ENCODE results near the gene SLC1A3.
"Not testable (repeated sequence)": the region's sequence is repeated elsewhere in the genome, so short reads cannot be mapped to it uniquely, and the experiment has no call there.

Gene SLC1A3

DNA sequence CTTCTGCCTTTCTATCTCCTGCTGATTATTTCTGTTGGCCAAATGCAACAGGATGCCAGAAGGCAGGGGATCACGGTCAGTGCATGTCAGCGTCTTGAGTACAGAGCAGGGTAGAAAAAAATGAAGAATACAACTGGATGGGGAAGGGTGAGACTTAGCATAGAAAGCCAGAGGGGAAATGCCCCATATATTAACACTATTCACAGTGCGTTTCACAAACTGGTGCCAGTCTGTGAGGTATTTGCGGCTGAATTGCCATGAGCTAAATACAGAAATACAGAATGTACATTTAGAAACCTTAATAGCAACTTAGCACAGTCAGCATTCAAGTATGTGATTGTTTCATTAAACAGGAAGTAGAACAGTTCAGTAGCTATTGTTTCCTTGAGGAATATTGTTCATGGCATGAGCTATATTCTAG lies 31.0 kb upstream of the SLC1A3 start:
- H3K27ac ChIP-seq: no peak overlapping the region
- TF ChIP-seq, protein P1, sequence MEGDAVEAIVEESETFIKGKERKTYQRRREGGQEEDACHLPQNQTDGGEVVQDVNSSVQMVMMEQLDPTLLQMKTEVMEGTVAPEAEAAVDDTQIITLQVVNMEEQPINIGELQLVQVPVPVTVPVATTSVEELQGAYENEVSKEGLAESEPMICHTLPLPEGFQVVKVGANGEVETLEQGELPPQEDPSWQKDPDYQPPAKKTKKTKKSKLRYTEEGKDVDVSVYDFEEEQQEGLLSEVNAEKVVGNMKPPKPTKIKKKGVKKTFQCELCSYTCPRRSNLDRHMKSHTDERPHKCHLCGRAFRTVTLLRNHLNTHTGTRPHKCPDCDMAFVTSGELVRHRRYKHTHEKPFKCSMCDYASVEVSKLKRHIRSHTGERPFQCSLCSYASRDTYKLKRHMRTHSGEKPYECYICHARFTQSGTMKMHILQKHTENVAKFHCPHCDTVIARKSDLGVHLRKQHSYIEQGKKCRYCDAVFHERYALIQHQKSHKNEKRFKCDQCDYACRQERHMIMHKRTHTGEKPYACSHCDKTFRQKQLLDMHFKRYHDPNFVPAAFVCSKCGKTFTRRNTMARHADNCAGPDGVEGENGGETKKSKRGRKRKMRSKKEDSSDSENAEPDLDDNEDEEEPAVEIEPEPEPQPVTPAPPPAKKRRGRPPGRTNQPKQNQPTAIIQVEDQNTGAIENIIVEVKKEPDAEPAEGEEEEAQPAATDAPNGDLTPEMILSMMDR (conservative IDR thresholded peaks at IDR 0.05): no peak
- no peak for TF ChIP-seq ZFX (IDR thresholded peaks at IDR 0.05)

DNA sequence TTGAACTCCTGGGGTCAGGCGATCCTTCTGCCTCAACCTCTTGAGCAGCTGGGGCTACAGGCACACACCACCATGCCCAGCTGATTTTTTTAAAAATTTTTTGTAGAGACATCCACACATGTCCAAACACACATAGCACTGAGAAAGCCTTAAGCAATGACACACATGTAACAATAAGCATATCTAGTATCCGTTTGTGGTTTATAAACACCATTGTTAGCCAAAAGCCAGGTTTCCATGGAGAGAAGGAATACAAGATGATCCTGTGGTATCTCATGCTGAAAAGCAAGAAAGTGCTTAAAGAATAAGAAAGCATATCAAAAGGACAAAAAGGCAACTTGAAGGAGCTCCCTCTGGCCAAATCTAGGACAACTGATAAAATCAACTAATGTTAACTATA lies 29.7 kb upstream of the SLC1A3 start:
- H3K27ac ChIP-seq: no peak overlapping the region
- TF ChIP-seq, protein P1 (conservative IDR thresholded peaks at IDR 0.05): no peak
- TF ChIP-seq ZFX (IDR thresholded peaks at IDR 0.05): no peak

DNA sequence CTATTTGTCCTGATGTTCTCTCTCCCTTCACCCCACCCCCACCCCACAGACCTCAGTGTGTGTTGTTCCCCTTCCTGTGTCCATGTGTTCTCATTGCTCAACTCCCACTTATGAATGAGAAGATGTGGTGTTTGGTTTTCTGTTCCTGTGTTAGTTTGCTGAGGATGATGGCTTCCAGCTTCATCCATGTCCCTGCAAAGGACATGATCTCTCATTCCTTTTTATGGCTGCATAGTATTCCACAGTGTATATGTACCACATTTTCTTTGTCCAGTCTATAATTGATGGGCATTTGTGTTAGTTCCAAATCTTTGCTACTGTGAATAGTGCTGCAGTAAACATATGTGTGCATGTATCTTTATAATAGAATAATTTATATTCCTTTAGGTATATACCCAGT lies 26.5 kb upstream of the SLC1A3 start:
- not testable (repeated sequence) for H3K27ac ChIP-seq

DNA sequence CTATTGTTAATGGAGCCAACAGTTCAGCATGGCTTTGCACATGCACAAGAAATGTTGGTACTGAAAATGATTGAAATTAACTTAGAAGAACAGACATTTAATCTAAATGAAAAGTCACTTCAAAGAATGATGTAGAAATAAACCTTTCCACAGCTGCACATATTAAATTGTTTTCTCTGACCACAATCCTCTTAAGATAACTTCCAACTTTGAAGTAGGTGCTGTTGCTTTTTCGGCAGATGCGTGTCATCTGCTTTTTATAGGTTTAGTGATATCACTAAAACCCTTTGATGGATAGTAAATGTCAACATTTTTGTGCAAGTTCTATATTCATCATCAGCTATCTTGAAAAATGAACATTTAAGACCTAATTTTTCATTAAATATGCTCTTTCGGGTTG lies 25.3 kb upstream of the SLC1A3 start:
- no peak overlapping the region for H3K27ac ChIP-seq
- TF ChIP-seq, protein P1 (conservative IDR thresholded peaks at IDR 0.05): no peak
- TF ChIP-seq ZFX (IDR thresholded peaks at IDR 0.05): no peak

DNA sequence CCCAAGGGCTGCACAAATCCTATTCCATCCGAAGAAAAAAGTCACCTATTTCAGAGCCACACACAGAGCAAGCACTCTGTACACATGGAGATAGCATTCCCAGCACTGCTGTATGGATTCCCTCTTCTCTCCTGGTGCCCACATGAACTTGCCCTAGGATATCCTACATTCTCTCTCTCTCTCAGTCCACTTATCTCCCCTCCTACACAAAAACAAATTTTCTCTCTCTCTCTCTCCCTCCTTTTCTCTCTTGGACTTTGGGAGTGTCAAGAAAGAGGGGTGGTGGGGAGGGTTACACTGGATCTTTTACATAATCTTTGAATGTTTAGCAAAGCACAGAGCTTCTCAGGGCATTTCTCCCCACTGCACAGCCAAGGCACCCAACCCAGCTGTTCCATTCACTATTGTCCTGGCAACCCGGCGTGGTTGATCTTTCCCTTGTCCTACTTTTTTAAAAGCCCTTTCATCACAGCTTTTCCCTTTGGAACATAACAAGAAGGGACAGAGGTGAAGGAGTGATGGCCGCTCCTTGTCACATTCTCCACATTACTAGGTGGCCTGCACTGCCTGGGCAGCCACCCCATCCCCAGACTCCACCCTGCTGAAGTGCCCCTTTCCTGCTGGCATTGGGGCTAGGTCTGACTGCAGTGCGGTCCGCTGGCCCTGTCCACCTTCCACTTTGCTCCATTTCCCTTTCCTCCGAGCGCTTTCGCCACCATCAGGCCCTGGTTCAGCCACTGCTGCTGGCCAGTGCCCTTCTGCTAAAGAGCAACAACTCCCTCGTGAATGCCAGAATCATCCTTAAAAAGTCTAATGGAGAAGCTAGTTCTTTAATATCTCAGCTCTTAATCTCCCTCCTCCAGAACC lies 22.2 kb upstream of the SLC1A3 start:
- TF ChIP-seq ZFX (IDR thresholded peaks at IDR 0.05): no peak
- TF ChIP-seq, protein P1 (conservative IDR thresholded peaks at IDR 0.05): no peak
- no peak overlapping the region for H3K27ac ChIP-seq

DNA sequence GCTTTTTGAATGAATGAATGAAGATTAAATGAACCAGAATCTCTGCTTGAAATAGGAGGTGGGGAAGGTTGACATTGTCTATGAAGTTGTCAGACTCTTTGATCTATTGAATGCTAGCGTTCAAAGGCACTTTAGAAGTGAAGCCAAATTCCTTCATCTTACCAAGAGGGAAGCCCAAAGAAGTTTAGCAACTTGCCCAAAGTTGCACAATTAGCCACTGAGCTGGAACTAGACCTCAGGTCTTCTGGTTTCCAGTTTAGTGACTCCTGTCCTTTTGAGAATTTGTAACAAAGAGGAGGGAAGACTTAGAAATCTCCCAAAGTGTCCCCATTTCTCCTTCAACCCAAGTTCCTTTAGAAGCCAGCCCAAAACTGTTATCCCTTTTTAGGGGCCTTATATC lies 20.7 kb upstream of the SLC1A3 start:
- TF ChIP-seq, protein P1 (conservative IDR thresholded peaks at IDR 0.05): no peak
- TF ChIP-seq ZFX (IDR thresholded peaks at IDR 0.05): no peak
- no peak overlapping the region for H3K27ac ChIP-seq

DNA sequence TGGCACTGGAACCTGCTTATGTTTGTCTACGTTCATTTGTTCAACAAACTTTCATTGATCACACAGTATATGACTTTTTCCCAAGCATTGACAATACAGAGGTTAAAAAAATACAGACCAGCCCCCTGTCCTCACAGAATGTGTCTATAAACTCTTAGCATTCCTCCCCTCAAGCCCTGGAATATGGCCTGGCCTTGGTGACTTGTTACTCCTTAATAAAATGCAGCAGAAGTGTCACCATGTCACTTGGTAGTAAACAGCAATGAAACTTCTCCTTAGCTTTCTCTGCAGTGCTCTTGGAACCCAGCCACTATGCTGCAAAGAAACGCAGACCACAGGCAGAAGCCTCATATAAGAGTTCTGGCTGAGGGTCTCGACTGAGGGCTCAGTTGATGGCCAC lies 19.1 kb upstream of the SLC1A3 start:
- TF ChIP-seq ZFX (IDR thresholded peaks at IDR 0.05): no peak
- TF ChIP-seq, protein P1 (conservative IDR thresholded peaks at IDR 0.05): no peak
- no peak overlapping the region for H3K27ac ChIP-seq

DNA sequence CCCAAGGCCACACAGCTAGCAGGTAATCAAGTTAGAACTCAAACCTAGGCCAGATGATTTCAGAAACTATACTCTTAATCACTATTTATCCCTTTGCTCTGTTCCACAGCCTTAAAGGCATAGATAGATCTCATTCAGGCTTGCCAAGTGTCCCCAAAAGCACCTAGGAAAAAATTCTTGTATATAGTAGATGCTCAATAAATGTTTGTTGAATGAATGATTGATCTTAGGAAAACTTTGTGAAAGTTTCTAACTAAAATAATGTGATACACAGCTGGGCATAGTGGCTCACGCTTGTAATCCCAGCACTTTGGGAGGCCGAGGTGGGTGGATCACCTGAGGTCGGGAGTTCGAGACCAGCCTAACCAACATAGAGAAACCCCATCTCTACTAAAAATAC lies 16.7 kb upstream of the SLC1A3 start:
- H3K27ac ChIP-seq: not testable (repeated sequence)

Data from C4-2B (cell line).